ENCODE results near the gene GPR84. TPM values are rescaled to one million over a fixed set of nuclear protein-coding genes. Genes with fewer than 3 reads are reported as not detected.
A peak's percentile ranks its signal among the peaks of the same experiment; 100 is the strongest.

Gene GPR84
- polyA plus RNA-seq, 1 donor (not counting 4 experiments of a cell fraction or from before 2014, with no cell fraction given): 0.12 TPM

- FAIRE-seq (no peak), DNase-seq (ENCODE audit: low read depth, low spot score) (no peak)
- Histone ChIP-seq H3K36me3 (ENCODE audit: control insufficient read depth in 2 of 2, extremely low read depth in 1 of 2, insufficient read depth in 2 of 2, low read length in 2 of 2) (peaks cover 75 to 82% of the 10 kb centered on the region in 2 experiments), H3K9ac (ENCODE audit: control insufficient read depth, extremely low read depth, insufficient read depth, low read length) (no peak overlapping the region), H3K4me3 (ENCODE audit: control insufficient read depth in 2 of 3, extremely low read depth in 1 of 3, insufficient read depth in 2 of 3, low read depth in 1 of 3, low read length in 3 of 3) (no peak overlapping the region), H3K27me3 (ENCODE audit: control insufficient read depth, extremely low read depth, insufficient read depth, low read length) (no peaks in the 10 kb centered on the region), H3K4me2 (ENCODE audit: control insufficient read depth, extremely low read depth, insufficient read depth, low read depth, low read length) (no peak overlapping the region), H3K9me3 (ENCODE audit: control insufficient read depth, low read depth, low read length) (no peaks in the 10 kb centered on the region), H3K79me2 (ENCODE audit: control insufficient read depth, insufficient read depth, low read length) (no peaks in the 10 kb centered on the region), H2AFZ (ENCODE audit: control insufficient read depth, low read length) (no peak overlapping the region), H3K9me1 (ENCODE audit: control insufficient read depth, extremely low read depth, insufficient read depth, low read length) (no peaks in the 10 kb centered on the region), H3K27ac (ENCODE audit: control insufficient read depth, insufficient read depth, low read length) (no peak overlapping the region), H4K20me1 (ENCODE audit: control insufficient read depth, extremely low read depth, insufficient read depth, low read length) (no peaks in the 10 kb centered on the region), H3K4me1 (ENCODE audit: control insufficient read depth, extremely low read depth, insufficient read depth, low read length) (no peaks in the 10 kb centered on the region)
- TF ChIP-seq CTCF (optimal IDR thresholded peaks at IDR 0.05 in 1 of 3, IDR thresholded peaks at IDR 0.05 in 1 of 3, conservative IDR thresholded peaks at IDR 0.05 in 1 of 3; ENCODE audit: extremely low read depth in 1 of 3, insufficient read depth in 2 of 3, low read length in 3 of 3): no peak
- no peak for TF ChIP-seq EZH2 (IDR thresholded peaks at IDR 0.05; ENCODE audit: low read length)
- dilution Hi-C loops (cut with MboI; ENCODE audit: extremely low pct_ligation_motif_present, low sequenced_read_pairs): no loop called here
Measured at GRCh38 chr12:54401119-54401518, 36.8 kb upstream of the GPR84 start.

GRCh38 chr12:54398995-54399793 lies 34.9 kb upstream of the GPR84 start:
- DNase-seq (ENCODE audit: low read depth, low spot score): no peak
- H3K4me2 ChIP-seq (ENCODE audit: control insufficient read depth, extremely low read depth, insufficient read depth, low read depth, low read length): no peak overlapping the region
- no peaks in the 10 kb centered on the region for H3K9me1 ChIP-seq (ENCODE audit: control insufficient read depth, extremely low read depth, insufficient read depth, low read length)
- FAIRE-seq: peak; percentile 51
- H3K79me2 ChIP-seq (ENCODE audit: control insufficient read depth, insufficient read depth, low read length): no peaks in the 10 kb centered on the region
- H4K20me1 ChIP-seq (ENCODE audit: control insufficient read depth, extremely low read depth, insufficient read depth, low read length): no peaks in the 10 kb centered on the region
- H3K4me3 ChIP-seq (ENCODE audit: control insufficient read depth in 2 of 3, extremely low read depth in 1 of 3, insufficient read depth in 2 of 3, low read depth in 1 of 3, low read length in 3 of 3): no peak overlapping the region
- H2AFZ ChIP-seq (ENCODE audit: control insufficient read depth, low read length): no peak overlapping the region
- no peak overlapping the region for H3K9ac ChIP-seq (ENCODE audit: control insufficient read depth, extremely low read depth, insufficient read depth, low read length)
- H3K9me3 ChIP-seq (ENCODE audit: control insufficient read depth, low read depth, low read length): no peaks in the 10 kb centered on the region
- H3K4me1 ChIP-seq (ENCODE audit: control insufficient read depth, extremely low read depth, insufficient read depth, low read length): peaks cover 4% of the 10 kb centered on the region
- no peaks in the 10 kb centered on the region for H3K27me3 ChIP-seq (ENCODE audit: control insufficient read depth, extremely low read depth, insufficient read depth, low read length)
- dilution Hi-C loops (cut with MboI; ENCODE audit: extremely low pct_ligation_motif_present, low sequenced_read_pairs): no loop called here
- TF ChIP-seq CTCF (optimal IDR thresholded peaks at IDR 0.05 in 1 of 3, IDR thresholded peaks at IDR 0.05 in 1 of 3, conservative IDR thresholded peaks at IDR 0.05 in 1 of 3; ENCODE audit: extremely low read depth in 1 of 3, insufficient read depth in 2 of 3, low read length in 3 of 3) (peak; percentile 98 to 100 (median 99)), EZH2 (IDR thresholded peaks at IDR 0.05; ENCODE audit: low read length) (no peak)
- H3K27ac ChIP-seq (ENCODE audit: control insufficient read depth, insufficient read depth, low read length): no peak overlapping the region
- H3K36me3 ChIP-seq (ENCODE audit: control insufficient read depth in 2 of 2, extremely low read depth in 1 of 2, insufficient read depth in 2 of 2, low read length in 2 of 2): peaks cover 67 to 80% of the 10 kb centered on the region in 2 experiments

Measured in keratinocyte (primary cell).